GM21360 (cell line): ENCODE data around the gene OOSP4A.

Experiments
- ATAC-seq: cut with Tn5 transposase; IDR thresholded peaks from one replicate; pipeline ENCODE4 v1.9.1; 2021; ENCODE audit warnings: mild to moderate bottlenecking, moderate library complexity; ENCODE audit not compliant: unreplicated experiment

The OOSP4A gene

GRCh38 chr11:59963733-59964132 lies at the start of gene OOSP4A:
Gene OOSP4A, plus strand, starts transcription at chr11:59964033. Its CDS starts 0 bp downstream, at chr11:59964033.
- ATAC-seq, result no peak

- ATAC-seq, result no peak
These were observed 45.4 kb upstream of the OOSP4A start for GRCh38 chr11:59918480-59918879.

- no peak for ATAC-seq
These were observed 44.7 kb upstream of the OOSP4A start for GRCh38 chr11:59918987-59919589.

- no peak for ATAC-seq
These were observed 40.0 kb upstream of the OOSP4A start for GRCh38 chr11:59923813-59924212.

- no peak for ATAC-seq
These were observed 32.1 kb upstream of the OOSP4A start for GRCh38 chr11:59931688-59932087.

GRCh38 chr11:59938132-59938531 lies 25.7 kb upstream of the OOSP4A start, which contains the start of gene OOSP1:
Gene OOSP1, plus strand, starts transcription at chr11:59938432. Its CDS starts 23 bp downstream, at chr11:59938455.
- no peak for ATAC-seq

GRCh38 chr11:59938718-59939117 lies 25.1 kb upstream of the OOSP4A start:
- no peak for ATAC-seq

- ATAC-seq, result no peak
These were observed 24.4 kb upstream of the OOSP4A start for GRCh38 chr11:59939482-59939881.

GRCh38 chr11:59941091-59941490 lies 22.7 kb upstream of the OOSP4A start:
- no peak for ATAC-seq

- ATAC-seq, result no peak
These were observed 19.7 kb upstream of the OOSP4A start for GRCh38 chr11:59943997-59944714.

- ATAC-seq, result no peak
These were observed 19.1 kb upstream of the OOSP4A start for GRCh38 chr11:59944720-59945119.

- no peak for ATAC-seq
These were observed 10.2 kb upstream of the OOSP4A start for GRCh38 chr11:59953463-59954218.

GRCh38 chr11:59954219-59954847 lies 9.5 kb upstream of the OOSP4A start:
- ATAC-seq, result no peak

- no peak for ATAC-seq
These were observed 6.7 kb upstream of the OOSP4A start for GRCh38 chr11:59957094-59957493.

GRCh38 chr11:59960502-59961381 lies 3.1 kb upstream of the OOSP4A start:
- no peak for ATAC-seq

- no peak for ATAC-seq
These were observed 1.7 kb upstream of the OOSP4A start for GRCh38 chr11:59962107-59962482.

GRCh38 chr11:59965424-59965823 lies 1.6 kb downstream of the OOSP4A start:
- ATAC-seq, result no peak

- ATAC-seq, result no peak
These were observed 2.4 kb downstream of the OOSP4A start for GRCh38 chr11:59966201-59966600.

- ATAC-seq, result no peak
These were observed 4.0 kb downstream of the OOSP4A start for GRCh38 chr11:59967677-59968394.

- ATAC-seq, result no peak
These were observed 4.6 kb downstream of the OOSP4A start for GRCh38 chr11:59968395-59968783.
